ENCODE results near the gene CD38. TPM values are rescaled to one million over a fixed set of nuclear protein-coding genes. Genes with fewer than 3 reads are reported as not detected.

CD38 gene
- total RNA-seq, 1 donor from 2014 or later = 0.08 TPM

- DNase-seq (ENCODE audit: extremely low spot score, unreplicated experiment) = no peak
- H3K4me1 Mint-ChIP-seq (ENCODE audit: unreplicated experiment) = no peaks in the 10 kb centered on the region
Measured at GRCh38 chr4:15786743-15787142, 8.6 kb downstream of the CD38 start.

GRCh38 chr4:15792974-15793373 lies 14.8 kb downstream of the CD38 start:
- Mint-ChIP-seq H3K9me3 (ENCODE audit: unreplicated experiment) (no peaks in the 10 kb centered on the region), H3K4me3 (ENCODE audit: unreplicated experiment) (no peak overlapping the region), H3K27me3 (ENCODE audit: unreplicated experiment) (peaks cover 55% of the 10 kb centered on the region), H3K36me3 (ENCODE audit: unreplicated experiment) (no peaks in the 10 kb centered on the region), H3K27ac (ENCODE audit: unreplicated experiment) (no peak overlapping the region), H3K4me1 (ENCODE audit: unreplicated experiment) (no peaks in the 10 kb centered on the region)
- TF ChIP-seq, protein P1, sequence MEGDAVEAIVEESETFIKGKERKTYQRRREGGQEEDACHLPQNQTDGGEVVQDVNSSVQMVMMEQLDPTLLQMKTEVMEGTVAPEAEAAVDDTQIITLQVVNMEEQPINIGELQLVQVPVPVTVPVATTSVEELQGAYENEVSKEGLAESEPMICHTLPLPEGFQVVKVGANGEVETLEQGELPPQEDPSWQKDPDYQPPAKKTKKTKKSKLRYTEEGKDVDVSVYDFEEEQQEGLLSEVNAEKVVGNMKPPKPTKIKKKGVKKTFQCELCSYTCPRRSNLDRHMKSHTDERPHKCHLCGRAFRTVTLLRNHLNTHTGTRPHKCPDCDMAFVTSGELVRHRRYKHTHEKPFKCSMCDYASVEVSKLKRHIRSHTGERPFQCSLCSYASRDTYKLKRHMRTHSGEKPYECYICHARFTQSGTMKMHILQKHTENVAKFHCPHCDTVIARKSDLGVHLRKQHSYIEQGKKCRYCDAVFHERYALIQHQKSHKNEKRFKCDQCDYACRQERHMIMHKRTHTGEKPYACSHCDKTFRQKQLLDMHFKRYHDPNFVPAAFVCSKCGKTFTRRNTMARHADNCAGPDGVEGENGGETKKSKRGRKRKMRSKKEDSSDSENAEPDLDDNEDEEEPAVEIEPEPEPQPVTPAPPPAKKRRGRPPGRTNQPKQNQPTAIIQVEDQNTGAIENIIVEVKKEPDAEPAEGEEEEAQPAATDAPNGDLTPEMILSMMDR (IDR thresholded peaks at IDR 0.05) = no peak
- no peak for DNase-seq (ENCODE audit: extremely low spot score, unreplicated experiment)

More at GRCh38 chr4:15786743-15787142, 8.6 kb downstream of the CD38 start:
- no peaks in the 10 kb centered on the region for H3K36me3 Mint-ChIP-seq (ENCODE audit: unreplicated experiment)
- no peak overlapping the region for H3K27ac Mint-ChIP-seq (ENCODE audit: unreplicated experiment)
- H3K4me3 Mint-ChIP-seq (ENCODE audit: unreplicated experiment) = no peak overlapping the region
- TF ChIP-seq, protein P1 (IDR thresholded peaks at IDR 0.05) = no peak
- no peaks in the 10 kb centered on the region for H3K9me3 Mint-ChIP-seq (ENCODE audit: unreplicated experiment)
- H3K27me3 Mint-ChIP-seq (ENCODE audit: unreplicated experiment) = peaks cover 50% of the 10 kb centered on the region

GRCh38 chr4:15793506-15794363 lies 15.6 kb downstream of the CD38 start:
- no peak overlapping the region for H3K4me3 Mint-ChIP-seq (ENCODE audit: unreplicated experiment)
- H3K4me1 Mint-ChIP-seq (ENCODE audit: unreplicated experiment) = no peaks in the 10 kb centered on the region

DNA sequence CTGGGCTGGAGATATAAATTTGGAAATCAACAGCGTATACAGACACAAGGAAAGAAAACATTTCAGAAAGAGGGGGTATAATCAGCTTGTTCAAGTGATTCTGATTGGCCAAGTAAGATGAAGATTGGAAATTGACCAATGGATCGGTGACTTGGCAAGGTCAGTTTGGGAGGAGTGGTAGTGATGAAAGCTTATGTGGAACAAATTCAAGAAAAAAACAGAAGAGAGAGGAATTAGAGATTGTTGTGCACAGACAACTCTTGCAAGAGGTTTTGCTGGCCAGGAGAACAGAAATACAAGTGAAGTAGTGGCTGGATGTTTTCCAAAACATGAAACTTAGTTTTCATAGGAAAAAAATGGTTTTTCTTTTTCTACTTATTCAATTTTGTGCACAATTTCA lies 16.3 kb downstream of the CD38 start:
- H3K9me3 Mint-ChIP-seq (ENCODE audit: unreplicated experiment) = no peaks in the 10 kb centered on the region
- no peak for DNase-seq (ENCODE audit: extremely low spot score, unreplicated experiment)
- no peak overlapping the region for H3K27ac Mint-ChIP-seq (ENCODE audit: unreplicated experiment)
- TF ChIP-seq, protein P1 (IDR thresholded peaks at IDR 0.05) = no peak
- no peaks in the 10 kb centered on the region for H3K36me3 Mint-ChIP-seq (ENCODE audit: unreplicated experiment)
- no peaks in the 10 kb centered on the region for H3K4me1 Mint-ChIP-seq (ENCODE audit: unreplicated experiment)
- H3K4me3 Mint-ChIP-seq (ENCODE audit: unreplicated experiment) = no peak overlapping the region
- peaks cover 53% of the 10 kb centered on the region for H3K27me3 Mint-ChIP-seq (ENCODE audit: unreplicated experiment)

More at GRCh38 chr4:15793506-15794363, 15.6 kb downstream of the CD38 start:
- no peaks in the 10 kb centered on the region for H3K36me3 Mint-ChIP-seq (ENCODE audit: unreplicated experiment)
- TF ChIP-seq, protein P1 (IDR thresholded peaks at IDR 0.05) = no peak
- H3K27ac Mint-ChIP-seq (ENCODE audit: unreplicated experiment) = no peak overlapping the region
- H3K9me3 Mint-ChIP-seq (ENCODE audit: unreplicated experiment) = no peaks in the 10 kb centered on the region
- peaks cover 54% of the 10 kb centered on the region for H3K27me3 Mint-ChIP-seq (ENCODE audit: unreplicated experiment)
- no peak for DNase-seq (ENCODE audit: extremely low spot score, unreplicated experiment)

DNA sequence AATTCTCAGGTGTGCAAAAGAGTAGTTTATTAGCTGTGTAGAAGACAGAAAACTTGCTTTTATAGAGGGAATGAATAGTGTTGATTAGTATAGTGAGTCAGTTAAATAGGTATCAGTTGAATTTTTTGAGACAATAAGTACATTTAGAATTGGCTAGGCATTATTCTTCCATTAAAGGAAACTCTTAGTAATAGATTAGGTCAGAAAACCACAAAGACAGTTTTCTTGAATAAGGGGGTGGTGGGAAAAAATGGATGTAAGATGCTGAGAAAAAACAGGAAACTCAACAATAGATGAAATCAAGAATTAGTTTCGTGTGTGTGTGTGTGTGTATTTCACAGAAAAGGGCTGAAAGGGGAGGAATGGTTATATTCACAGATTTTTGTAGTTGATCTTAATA lies 16.8 kb downstream of the CD38 start:
- TF ChIP-seq, protein P1 (IDR thresholded peaks at IDR 0.05) = no peak
- no peaks in the 10 kb centered on the region for H3K9me3 Mint-ChIP-seq (ENCODE audit: unreplicated experiment)
- H3K36me3 Mint-ChIP-seq (ENCODE audit: unreplicated experiment) = no peaks in the 10 kb centered on the region
- H3K27me3 Mint-ChIP-seq (ENCODE audit: unreplicated experiment) = peaks cover 55% of the 10 kb centered on the region
- H3K4me3 Mint-ChIP-seq (ENCODE audit: unreplicated experiment) = no peak overlapping the region
- no peaks in the 10 kb centered on the region for H3K4me1 Mint-ChIP-seq (ENCODE audit: unreplicated experiment)
- no peak overlapping the region for H3K27ac Mint-ChIP-seq (ENCODE audit: unreplicated experiment)
- no peak for DNase-seq (ENCODE audit: extremely low spot score, unreplicated experiment)
